Activated T-cell treated with anti-CD3 and anti-CD28 coated beads, Interleukin-2, amount 50 U/mL, for 72 hours (primary cell): Measurements from ENCODE around the gene COLEC12. TPM values are rescaled to one million over a fixed set of nuclear protein-coding genes. Genes with fewer than 3 reads are reported as not detected.

Experiments
- ATAC-seq, 2 donors: fragments of 150-1000 bp; cut with Tn5 transposase; replicated peaks in 1 of 2; 2 replicates each; pipeline ENCODE4 v1.10.0; 2021; ENCODE audit warnings: moderate library complexity in 2 of 2, mild to moderate bottlenecking in 1 of 2
- DNase-seq, 2 donors: peaks; one replicate each; pipeline ENCODE4 v3.0.0; 2021 to 2022; ENCODE audit warnings: mixed read lengths in 1 of 2
- H3K27ac Mint-ChIP-seq: one replicate; pipeline ENCODE4 v1.8.0; 2022; ENCODE audit warnings: mild to moderate bottlenecking, moderate library complexity, mixed read lengths
- H3K27me3 Mint-ChIP-seq: one replicate; pipeline ENCODE4 v1.8.0; 2022; ENCODE audit warnings: low read depth, mixed read lengths
- H3K36me3 Mint-ChIP-seq, 2 donors: one replicate each; pipeline ENCODE4 v1.8.0; 2022; ENCODE audit warnings: mixed read lengths in 2 of 2, mild to moderate bottlenecking in 1 of 2; ENCODE audit not compliant: insufficient read depth in 2 of 2
- H3K4me1 Mint-ChIP-seq: one replicate; pipeline ENCODE4 v1.8.0; 2022; ENCODE audit warnings: low read depth, mixed read lengths
- H3K4me3 Mint-ChIP-seq, 2 donors: one replicate each; pipeline ENCODE4 v1.8.0; 2022; ENCODE audit warnings: mild to moderate bottlenecking in 2 of 2, mixed read lengths in 2 of 2, moderate library complexity in 2 of 2
- H3K9me3 Mint-ChIP-seq, 2 donors: one replicate each; pipeline ENCODE4 v1.8.0; 2022; ENCODE audit warnings: mixed read lengths in 2 of 2
- total RNA-seq, 2 donors: library from RNA; stranded (reverse); gene quantifications; one replicate each; pipeline ENCODE4 v1.2.3, GENCODE V29; 2022

Gene COLEC12
- total RNA-seq, 2 donors from 2014 or later, result 0.05 TPM; not detected in 1

- H3K9me3 Mint-ChIP-seq, result peaks cover 3 to 4% of the 10 kb centered on the region in 2 donors
- ATAC-seq (no peak), DNase-seq (no peak)
- H3K36me3 Mint-ChIP-seq, result peaks cover 0 to 8% of the 10 kb centered on the region in 2 donors
- peaks cover 9% of the 10 kb centered on the region for H3K4me1 Mint-ChIP-seq
- no peaks in the 10 kb centered on the region for H3K27me3 Mint-ChIP-seq
- no peak overlapping the region for H3K27ac Mint-ChIP-seq
- H3K4me3 Mint-ChIP-seq, result no peak overlapping the region
Measured at GRCh38 chr18:518081-518480, 17.6 kb upstream of the COLEC12 start.

DNA sequence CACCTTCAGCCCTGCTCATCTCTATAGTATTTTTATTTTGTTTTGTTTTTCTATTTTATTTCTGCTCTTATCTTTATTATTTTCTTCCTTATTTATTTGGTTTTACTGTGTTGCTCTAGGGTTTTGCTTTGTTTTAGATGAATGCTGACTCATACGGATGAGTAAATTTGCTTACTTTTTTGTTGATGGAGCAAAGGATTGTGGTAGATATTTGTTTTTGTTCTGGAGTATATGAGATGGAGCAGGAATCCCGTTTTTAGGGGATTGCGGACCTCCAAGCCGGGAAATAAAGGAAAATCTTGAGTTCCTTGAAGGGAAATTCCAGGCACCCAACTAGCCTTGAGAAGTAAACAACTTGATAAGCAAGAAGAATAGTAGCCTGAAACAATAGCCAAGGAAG lies 15.3 kb upstream of the COLEC12 start:
- Mint-ChIP-seq H3K27me3 (no peaks in the 10 kb centered on the region), H3K4me3 (no peak overlapping the region), H3K36me3 (peaks cover 0 to 8% of the 10 kb centered on the region in 2 donors), H3K27ac (peak overlapping the region; percentile 15), H3K9me3 (peaks cover 3 to 4% of the 10 kb centered on the region in 2 donors), H3K4me1 (peaks cover 9% of the 10 kb centered on the region)
- DNase-seq (no peak), ATAC-seq (no peak)

DNA sequence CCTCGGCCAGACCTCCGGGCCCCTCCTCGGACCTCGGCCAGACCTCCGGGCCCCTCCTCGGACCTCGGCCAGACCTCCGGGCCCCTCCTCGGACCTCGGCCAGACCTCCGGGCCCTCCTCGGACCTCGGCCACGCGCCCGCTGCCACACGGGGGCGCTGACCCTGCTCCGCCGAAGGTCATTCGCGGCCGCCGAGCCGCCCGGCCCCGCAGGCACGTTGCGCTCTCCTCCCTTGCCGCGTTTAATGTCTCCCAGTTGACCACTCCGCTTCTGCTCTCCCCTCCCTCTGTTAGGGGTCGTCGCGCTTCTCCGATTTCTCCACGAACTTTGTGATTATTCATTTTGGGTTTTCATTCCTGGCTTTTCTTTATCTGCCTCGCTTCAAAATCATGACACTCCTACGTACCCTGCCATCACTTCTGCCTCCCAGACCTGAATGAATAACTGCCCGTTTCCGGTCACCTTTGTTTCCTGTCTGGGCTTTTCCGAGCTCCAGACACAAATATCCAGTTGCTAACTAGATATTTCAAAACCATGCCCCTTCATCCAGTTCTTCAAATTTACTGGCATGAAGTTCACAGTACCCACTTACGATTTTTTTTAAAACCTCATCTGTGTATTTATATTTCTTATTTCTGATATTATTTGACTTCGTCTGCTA lies 14.8 kb upstream of the COLEC12 start:
- peaks cover 0 to 8% of the 10 kb centered on the region in 2 donors for H3K36me3 Mint-ChIP-seq
- ATAC-seq (no peak), DNase-seq (no peak)
- peaks cover 3 to 4% of the 10 kb centered on the region in 2 donors for H3K9me3 Mint-ChIP-seq
- no peaks in the 10 kb centered on the region for H3K27me3 Mint-ChIP-seq
- H3K4me1 Mint-ChIP-seq, result peaks cover 9% of the 10 kb centered on the region
- H3K4me3 Mint-ChIP-seq, result no peak overlapping the region
- no peak overlapping the region for H3K27ac Mint-ChIP-seq

DNA sequence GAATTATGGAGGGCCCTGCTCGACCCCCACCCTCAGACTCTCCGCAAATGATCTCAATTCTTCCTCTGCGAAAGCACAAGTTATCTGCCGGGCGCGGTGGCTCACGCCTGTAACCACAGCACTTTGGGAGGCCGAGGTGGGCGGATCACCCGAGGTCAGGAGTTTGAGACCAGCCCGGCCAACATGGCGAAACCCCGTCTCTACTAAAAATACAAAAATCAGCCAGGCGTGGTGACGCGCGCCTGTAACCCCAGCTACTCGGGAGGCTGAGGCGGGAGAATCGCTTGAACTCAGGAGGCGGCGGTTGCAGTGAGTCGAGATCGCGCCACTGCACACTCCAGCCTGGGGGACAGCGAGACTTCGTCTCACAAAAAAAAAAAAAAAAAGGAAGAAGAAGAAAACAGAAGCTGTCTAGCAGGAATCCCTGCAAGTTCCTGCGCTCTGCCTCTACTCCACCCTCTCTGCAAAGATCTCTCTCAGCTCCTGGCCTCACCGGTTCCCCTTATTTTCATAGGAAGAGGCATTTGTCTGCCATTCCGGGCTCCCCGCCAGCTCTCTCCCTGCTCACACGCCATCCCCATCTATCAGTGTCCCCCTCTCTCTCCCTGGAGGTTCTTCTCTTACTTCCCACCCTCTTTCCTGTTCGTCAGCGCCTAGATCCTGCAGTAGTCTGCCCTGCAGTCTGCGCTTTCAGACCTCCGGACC lies 13.5 kb upstream of the COLEC12 start:
- H3K36me3 Mint-ChIP-seq, result peaks cover 0 to 8% of the 10 kb centered on the region in 2 donors
- ATAC-seq, result no peak
- H3K27me3 Mint-ChIP-seq, result no peaks in the 10 kb centered on the region
- H3K27ac Mint-ChIP-seq, result no peak overlapping the region
- H3K4me3 Mint-ChIP-seq, result no peak overlapping the region
- no peak for DNase-seq
- peaks cover 6% of the 10 kb centered on the region for H3K4me1 Mint-ChIP-seq
- H3K9me3 Mint-ChIP-seq, result peaks cover 3 to 4% of the 10 kb centered on the region in 2 donors

- Mint-ChIP-seq H3K27ac (no peak overlapping the region), H3K4me3 (no peak overlapping the region), H3K36me3 (peaks cover 0 to 8% of the 10 kb centered on the region in 2 donors), H3K9me3 (peaks cover 3 to 4% of the 10 kb centered on the region in 2 donors), H3K4me1 (no peaks in the 10 kb centered on the region), H3K27me3 (no peaks in the 10 kb centered on the region)
- DNase-seq (no peak), ATAC-seq (no peak)
Measured at GRCh38 chr18:512957-513356, 12.5 kb upstream of the COLEC12 start.

- no peaks in the 10 kb centered on the region for H3K36me3 Mint-ChIP-seq
- no peaks in the 10 kb centered on the region for H3K9me3 Mint-ChIP-seq
- no peak overlapping the region for H3K4me3 Mint-ChIP-seq
- H3K27ac Mint-ChIP-seq, result no peak overlapping the region
- DNase-seq, result no peak
- peaks cover 14% of the 10 kb centered on the region for H3K27me3 Mint-ChIP-seq
- ATAC-seq, result no peak
- no peaks in the 10 kb centered on the region for H3K4me1 Mint-ChIP-seq
Measured at GRCh38 chr18:508835-509234, 8.3 kb upstream of the COLEC12 start.

DNA sequence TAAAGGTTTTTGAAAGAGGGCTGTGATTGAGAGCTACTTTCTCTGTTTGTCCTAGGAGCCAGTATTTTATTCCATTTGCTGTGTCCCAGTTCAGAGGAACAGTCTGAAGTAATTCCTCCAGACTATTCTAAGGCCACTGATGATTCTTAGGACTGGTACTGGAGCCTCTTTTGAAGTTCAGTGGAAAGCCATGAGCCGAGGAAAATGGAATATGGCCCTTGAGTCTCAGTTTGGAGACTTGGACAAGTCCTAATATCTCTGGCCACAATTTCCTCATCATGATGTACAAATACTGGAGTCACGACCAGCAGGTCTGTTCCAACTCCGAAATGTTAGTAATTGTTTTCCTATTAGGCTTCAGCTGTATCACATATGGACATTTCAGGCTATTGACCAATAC lies 7.1 kb upstream of the COLEC12 start:
- DNase-seq, result no peak
- H3K4me3 Mint-ChIP-seq, result no peak overlapping the region
- H3K9me3 Mint-ChIP-seq, result no peaks in the 10 kb centered on the region
- no peak for ATAC-seq
- no peak overlapping the region for H3K27ac Mint-ChIP-seq
- no peaks in the 10 kb centered on the region for H3K4me1 Mint-ChIP-seq
- H3K36me3 Mint-ChIP-seq, result no peaks in the 10 kb centered on the region
- peaks cover 19% of the 10 kb centered on the region for H3K27me3 Mint-ChIP-seq

GRCh38 chr18:506801-507200 lies 6.3 kb upstream of the COLEC12 start:
- no peak for ATAC-seq
- H3K9me3 Mint-ChIP-seq, result no peaks in the 10 kb centered on the region
- H3K27me3 Mint-ChIP-seq, result peaks cover 20% of the 10 kb centered on the region
- H3K4me3 Mint-ChIP-seq, result no peak overlapping the region
- H3K27ac Mint-ChIP-seq, result no peak overlapping the region
- no peaks in the 10 kb centered on the region for H3K4me1 Mint-ChIP-seq
- no peak for DNase-seq
- H3K36me3 Mint-ChIP-seq, result no peaks in the 10 kb centered on the region

DNA sequence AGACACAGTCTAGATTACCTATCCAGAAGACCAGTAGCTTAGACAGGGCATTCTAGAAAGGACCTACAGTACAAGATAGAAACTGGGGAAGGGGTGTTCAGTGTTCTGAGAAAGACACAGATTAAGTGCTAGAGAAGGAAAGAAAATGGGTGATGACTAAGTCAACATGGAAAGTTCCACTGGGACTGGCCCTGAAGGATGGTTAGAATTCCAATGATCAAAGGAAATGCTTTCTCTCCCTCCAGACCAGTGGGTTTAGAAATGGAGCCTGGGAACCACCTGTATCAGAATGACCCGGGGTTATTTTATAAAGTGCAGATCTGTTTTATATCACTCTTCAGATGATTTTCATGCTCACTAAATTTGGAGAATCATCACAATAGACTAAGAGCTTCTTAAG lies 5.8 kb upstream of the COLEC12 start:
- ATAC-seq, result no peak
- H3K4me3 Mint-ChIP-seq, result no peak overlapping the region
- H3K4me1 Mint-ChIP-seq, result no peaks in the 10 kb centered on the region

DNA sequence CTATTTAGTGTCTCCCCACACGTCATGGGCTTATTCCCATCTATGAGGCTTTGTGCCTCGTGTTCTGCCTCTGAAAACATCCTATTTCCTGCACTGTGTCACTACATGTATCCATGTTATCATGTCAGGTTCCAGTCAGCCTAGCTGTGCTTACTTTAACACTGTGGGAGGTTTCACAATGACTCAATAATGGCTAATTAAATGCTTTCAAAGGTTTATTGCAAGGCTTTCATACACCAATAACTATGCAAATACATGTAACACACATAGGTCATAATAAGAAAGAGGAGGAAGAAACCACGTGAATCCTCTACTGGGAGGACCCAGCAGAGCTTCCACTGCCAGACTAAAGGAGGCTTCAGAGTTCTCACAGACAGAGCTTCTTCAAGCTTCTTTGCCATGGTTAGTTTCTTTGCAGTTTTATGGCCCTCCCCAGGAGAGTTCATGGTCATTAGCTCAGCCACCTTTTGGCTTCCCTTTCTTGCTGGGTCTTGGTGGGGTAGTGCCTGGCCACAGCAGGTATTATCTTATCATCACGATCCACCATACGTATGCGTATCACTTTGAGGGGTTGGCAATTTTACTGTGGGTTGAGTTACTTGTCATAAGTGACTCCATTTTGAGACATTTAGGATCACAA lies 5.1 kb upstream of the COLEC12 start:
- H3K27ac Mint-ChIP-seq, result no peak overlapping the region
- no peak overlapping the region for H3K4me3 Mint-ChIP-seq
- H3K27me3 Mint-ChIP-seq, result peaks cover 28% of the 10 kb centered on the region
- peak in 1 of 2 donors; percentile 39 for ATAC-seq
- no peaks in the 10 kb centered on the region for H3K36me3 Mint-ChIP-seq
- H3K4me1 Mint-ChIP-seq, result no peaks in the 10 kb centered on the region
- no peak for DNase-seq
- no peaks in the 10 kb centered on the region for H3K9me3 Mint-ChIP-seq

More for the DNA sequence above, 5.8 kb upstream of the COLEC12 start:
- no peak overlapping the region for H3K27ac Mint-ChIP-seq
- no peak for DNase-seq
- H3K36me3 Mint-ChIP-seq, result no peaks in the 10 kb centered on the region
- peaks cover 22% of the 10 kb centered on the region for H3K27me3 Mint-ChIP-seq
- no peaks in the 10 kb centered on the region for H3K9me3 Mint-ChIP-seq

GRCh38 chr18:501406-501714 lies 859 bp upstream of the COLEC12 start:
- Mint-ChIP-seq H3K4me3 (peak overlapping the region; percentile 24 to 72), H3K27ac (no peak overlapping the region), H3K9me3 (no peaks in the 10 kb centered on the region), H3K4me1 (peaks cover 5% of the 10 kb centered on the region), H3K27me3 (peaks cover 50% of the 10 kb centered on the region), H3K36me3 (no peaks in the 10 kb centered on the region)
- DNase-seq (no peak), ATAC-seq (no peak)

DNA sequence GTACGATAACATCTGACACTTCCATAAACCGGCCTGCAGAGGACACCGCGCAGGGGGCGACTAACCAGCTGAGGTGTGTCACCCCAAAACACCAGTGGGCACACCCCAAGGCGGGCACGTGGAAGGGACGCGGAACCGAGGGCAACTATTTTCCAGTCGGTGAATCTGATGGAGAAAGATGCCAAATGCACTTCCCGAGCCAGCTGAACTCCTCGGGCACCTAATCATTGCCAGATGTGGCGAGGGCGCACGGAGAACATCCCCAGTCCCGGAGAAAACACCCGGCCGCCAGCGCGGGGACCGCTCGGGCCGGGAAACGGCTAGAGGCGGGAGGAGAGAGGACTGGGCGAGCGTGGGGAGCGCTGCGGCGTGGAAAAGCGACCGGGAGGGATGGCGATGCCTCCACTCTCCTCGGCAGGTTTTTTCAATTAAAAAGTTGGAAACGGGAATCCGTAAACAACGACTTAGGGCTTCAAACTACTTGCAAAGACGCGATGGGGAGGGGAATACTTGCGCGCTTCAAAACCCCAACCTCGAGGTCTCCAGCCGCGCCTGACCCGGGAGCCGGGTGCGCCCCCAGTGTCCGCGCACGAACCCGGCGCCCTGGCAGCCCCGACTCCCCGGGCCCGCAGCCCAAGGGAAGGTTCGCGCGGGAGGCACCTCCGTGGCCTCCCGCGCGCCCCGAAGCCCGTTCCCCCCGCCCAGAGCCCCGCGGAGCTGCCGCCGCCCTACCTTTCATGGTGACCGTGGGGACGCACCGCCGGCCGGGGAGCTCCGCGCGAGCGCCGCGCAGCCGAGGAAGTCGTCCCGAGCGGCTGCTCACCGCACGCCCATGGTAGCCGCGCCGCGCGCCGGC lies 497 bp downstream of the COLEC12 start:
- DNase-seq (no peak), ATAC-seq (peak in 1 of 2 donors; percentile 23)
- Mint-ChIP-seq H3K9me3 (no peaks in the 10 kb centered on the region), H3K27me3 (peaks cover 40% of the 10 kb centered on the region), H3K36me3 (no peaks in the 10 kb centered on the region), H3K27ac (no peak overlapping the region), H3K4me1 (peaks cover 5% of the 10 kb centered on the region), H3K4me3 (peak overlapping the region; percentile 39 to 43)
